HUES48 (cell line): ENCODE data around the gene MYCT1.
A peak's percentile ranks its signal among the peaks of the same experiment; 100 is the strongest.
"Not testable (repeated sequence)": the region's sequence is repeated elsewhere in the genome, so short reads cannot be mapped to it uniquely, and the experiment has no call there.

Source experiments
- H3K27ac ChIP-seq: one replicate; pipeline ENCODE4 v1.7.0; 2013; ENCODE audit warnings: low read depth, low read length, inconsistent platforms
- H3K27me3 ChIP-seq: 2 replicates; pipeline ENCODE4 v1.6.1; 2013; ENCODE audit warnings: mild to moderate bottlenecking, low read length; ENCODE audit not compliant: control insufficient read depth, insufficient read depth
- H3K36me3 ChIP-seq: 2 replicates; pipeline ENCODE4 v1.6.1; 2013; ENCODE audit warnings: low read length; ENCODE audit not compliant: control insufficient read depth, insufficient read depth
- H3K4me1 ChIP-seq: 2 replicates; pipeline ENCODE4 v1.6.1; 2013; ENCODE audit warnings: mild to moderate bottlenecking, low read length; ENCODE audit not compliant: control insufficient read depth, insufficient read depth
- H3K4me3 ChIP-seq: 2 replicates; pipeline ENCODE4 v1.5.1; 2013; ENCODE audit warnings: mild to moderate bottlenecking, low read depth, low read length
- H3K9ac ChIP-seq: 2 replicates; pipeline ENCODE4 v1.6.1; 2013; ENCODE audit warnings: mild to moderate bottlenecking, low read depth, low read length, moderate library complexity
- H3K9me3 ChIP-seq: 2 replicates; pipeline ENCODE4 v1.6.1; 2013; ENCODE audit warnings: low read length; ENCODE audit not compliant: control insufficient read depth, insufficient read depth

MYCT1 gene

DNA sequence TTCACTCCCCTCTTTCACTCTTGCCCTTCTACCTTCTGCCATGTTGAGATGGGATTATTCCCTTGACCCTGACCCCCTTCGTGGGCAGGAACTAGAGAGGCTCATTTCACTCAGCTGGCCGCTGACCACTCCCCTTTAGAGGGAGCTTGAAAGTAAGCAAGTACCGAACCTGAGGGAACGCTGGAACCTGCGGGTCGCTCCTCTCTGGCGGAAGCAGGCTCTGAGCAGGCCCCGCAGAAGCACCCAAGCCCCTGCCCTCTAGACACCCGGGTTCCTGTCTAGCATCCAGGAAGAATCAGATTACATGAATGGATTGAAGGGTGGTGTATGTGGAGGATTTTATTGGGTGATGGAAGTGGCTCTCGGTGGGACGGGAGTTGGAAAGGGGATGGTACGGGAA, 11.9 kb upstream of the MYCT1 start:
- Histone ChIP-seq H3K36me3 (no peaks in the 10 kb centered on the region), H3K4me1 (peaks cover 28% of the 10 kb centered on the region), H3K9me3 (no peaks in the 10 kb centered on the region), H3K4me3 (no peak overlapping the region), H3K9ac (no peak overlapping the region), H3K27ac (no peak overlapping the region), H3K27me3 (no peaks in the 10 kb centered on the region)

DNA sequence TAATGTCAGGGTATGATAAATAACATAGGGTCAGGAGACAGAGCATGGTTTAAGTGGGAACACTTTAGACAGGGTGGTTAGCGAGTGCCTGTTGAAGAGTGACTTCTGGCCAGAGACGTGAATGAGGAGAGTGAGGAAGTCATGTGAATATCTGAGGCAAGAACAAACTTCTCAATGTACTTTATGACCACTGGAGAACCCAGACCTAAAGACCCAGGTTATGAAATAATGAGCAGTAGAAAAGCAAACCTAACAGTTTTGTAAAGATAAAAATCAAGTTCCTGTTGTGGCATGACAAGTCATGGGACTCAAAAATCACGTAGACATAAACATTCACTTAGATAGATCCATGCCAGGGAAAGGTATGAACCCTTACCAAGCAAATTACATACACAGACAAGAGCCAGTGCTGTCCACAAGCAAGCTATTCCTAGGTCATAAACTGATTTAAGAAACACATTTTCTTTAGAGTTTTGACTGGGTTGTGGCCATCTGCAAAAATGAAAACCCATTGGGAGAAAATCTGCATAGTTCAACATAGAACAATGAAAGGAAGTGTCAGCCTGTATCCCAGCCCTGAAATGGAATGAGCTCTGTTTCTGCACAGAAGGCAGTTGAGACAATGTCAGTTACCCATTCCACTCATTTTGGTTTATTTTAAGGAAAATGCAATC, 2.2 kb upstream of the MYCT1 start:
- Histone ChIP-seq H3K4me1 (peaks cover 4% of the 10 kb centered on the region), H3K36me3 (no peaks in the 10 kb centered on the region)

DNA sequence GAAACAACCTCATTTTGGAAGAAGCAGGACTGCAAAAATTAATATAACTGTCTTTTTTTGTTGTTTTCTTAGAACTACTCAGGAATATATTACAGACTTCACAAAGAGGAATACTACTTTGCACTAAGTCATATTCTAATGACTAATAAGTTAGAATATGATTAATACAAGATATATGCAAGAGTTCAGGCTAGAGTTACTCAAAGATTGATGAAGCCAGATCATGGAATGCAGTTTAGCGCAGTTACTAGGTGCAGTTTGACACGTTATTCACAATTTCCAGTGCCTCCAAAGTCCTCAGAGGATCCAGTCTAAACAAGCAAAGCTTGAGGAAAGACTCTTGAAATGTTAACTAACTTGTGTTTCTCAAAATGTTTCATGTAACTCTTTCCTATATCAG, 1.2 kb upstream of the MYCT1 start:
- no peaks in the 10 kb centered on the region for H3K36me3 ChIP-seq
- H3K9ac ChIP-seq = no peak overlapping the region
- no peaks in the 10 kb centered on the region for H3K9me3 ChIP-seq
- H3K4me3 ChIP-seq = no peak overlapping the region
- no peak overlapping the region for H3K27ac ChIP-seq
- peaks cover 14% of the 10 kb centered on the region for H3K4me1 ChIP-seq
- H3K27me3 ChIP-seq = no peaks in the 10 kb centered on the region

More for the DNA sequence above, 2.2 kb upstream of the MYCT1 start:
- H3K4me3 ChIP-seq = no peak overlapping the region
- H3K9ac ChIP-seq = no peak overlapping the region
- H3K9me3 ChIP-seq = no peaks in the 10 kb centered on the region
- no peaks in the 10 kb centered on the region for H3K27me3 ChIP-seq
- no peak overlapping the region for H3K27ac ChIP-seq

- Histone ChIP-seq H3K9ac (no peak overlapping the region), H3K9me3 (no peaks in the 10 kb centered on the region), H3K36me3 (no peaks in the 10 kb centered on the region), H3K4me1 (peaks cover 16% of the 10 kb centered on the region), H3K27ac (no peak overlapping the region), H3K4me3 (no peak overlapping the region), H3K27me3 (no peaks in the 10 kb centered on the region)
Measured at GRCh38 chr6:152698692-152699091, 995 bp downstream of the MYCT1 start.

GRCh38 chr6:152700427-152700826, 2.7 kb downstream of the MYCT1 start:
- Histone ChIP-seq H3K27ac (no peak overlapping the region), H3K4me3 (no peak overlapping the region), H3K27me3 (no peaks in the 10 kb centered on the region), H3K36me3 (no peaks in the 10 kb centered on the region), H3K9ac (no peak overlapping the region), H3K9me3 (no peaks in the 10 kb centered on the region), H3K4me1 (peaks cover 16% of the 10 kb centered on the region)

DNA sequence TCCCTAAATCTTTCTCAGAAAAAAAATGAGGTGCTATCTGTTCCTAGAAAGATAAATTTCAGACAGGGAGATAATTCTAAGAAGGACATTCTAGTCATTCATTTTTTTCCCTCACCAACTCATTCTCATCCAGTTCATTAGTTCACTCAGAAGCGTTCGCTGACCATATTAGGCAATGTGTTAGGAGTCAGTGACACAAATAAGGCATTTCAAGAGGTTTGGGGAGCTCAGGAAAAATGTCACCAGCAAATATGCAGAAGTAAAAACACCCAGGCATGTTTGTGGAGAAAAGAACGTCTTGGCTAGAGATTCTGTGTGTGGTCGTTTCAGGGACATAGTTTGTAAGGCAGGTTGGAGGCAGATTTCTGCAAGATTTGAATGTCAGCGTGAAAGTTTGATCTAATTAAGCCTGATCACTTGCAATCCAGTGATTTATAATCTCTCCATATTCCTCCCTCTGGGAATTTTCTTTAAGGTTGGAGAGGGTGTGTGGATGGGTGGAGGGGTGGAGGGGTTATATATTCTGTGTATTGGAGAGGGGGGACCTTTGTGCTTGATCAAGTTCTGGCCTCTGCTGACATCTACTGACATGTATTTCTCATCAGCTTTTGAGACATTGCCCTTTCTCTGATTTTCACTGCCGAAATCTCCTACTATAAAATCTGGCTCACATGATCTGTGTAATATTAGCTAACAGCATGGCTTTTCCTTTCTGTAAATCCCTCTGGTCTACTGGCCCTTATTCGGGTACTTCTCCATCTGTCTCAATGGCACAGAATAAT, 3.6 kb downstream of the MYCT1 start:
- peak overlapping the region; percentile 8; the same call in 1 of the 2 replicates for H3K9ac ChIP-seq

GRCh38 chr6:152701863-152702401, 4.2 kb downstream of the MYCT1 start:
- Histone ChIP-seq H3K27ac (no peak overlapping the region), H3K36me3 (no peaks in the 10 kb centered on the region), H3K9me3 (no peaks in the 10 kb centered on the region), H3K27me3 (no peaks in the 10 kb centered on the region), H3K4me3 (no peak overlapping the region), H3K4me1 (peaks cover 16% of the 10 kb centered on the region), H3K9ac (no peak overlapping the region)

More for the DNA sequence above, 3.6 kb downstream of the MYCT1 start:
- H3K27me3 ChIP-seq = no peaks in the 10 kb centered on the region
- H3K27ac ChIP-seq = no peak overlapping the region
- H3K36me3 ChIP-seq = no peaks in the 10 kb centered on the region
- no peak overlapping the region for H3K4me3 ChIP-seq
- peaks cover 16% of the 10 kb centered on the region for H3K4me1 ChIP-seq
- H3K9me3 ChIP-seq = no peaks in the 10 kb centered on the region

GRCh38 chr6:152703750-152704149, 6.1 kb downstream of the MYCT1 start:
- not testable (repeated sequence) for H3K9me3 ChIP-seq, H3K27me3 ChIP-seq, H3K36me3 ChIP-seq, H3K9ac ChIP-seq, H3K4me3 ChIP-seq, H3K27ac ChIP-seq
- H3K4me1 ChIP-seq = peaks cover 16% of the 10 kb centered on the region

DNA sequence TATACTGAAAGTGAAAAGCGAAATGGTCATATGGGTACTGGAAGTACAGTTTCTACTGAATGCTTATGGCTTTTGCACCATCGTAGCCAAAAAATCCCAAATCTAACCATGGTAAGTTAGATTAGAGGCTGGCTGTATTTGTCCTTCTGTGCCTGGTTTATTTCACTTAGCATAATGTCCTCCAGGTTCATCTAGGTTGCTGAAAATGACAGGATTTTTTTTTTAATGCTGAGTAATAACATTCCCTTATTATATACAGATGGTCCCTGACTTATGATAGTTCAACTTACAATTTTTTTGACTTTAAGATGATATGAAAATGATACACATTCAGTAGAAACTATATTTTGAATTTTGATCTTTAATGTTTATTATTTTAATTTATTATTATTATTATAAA, 7.6 kb downstream of the MYCT1 start:
- H3K4me1 ChIP-seq = peaks cover 14% of the 10 kb centered on the region
- no peak overlapping the region for H3K9ac ChIP-seq
- H3K27ac ChIP-seq = no peak overlapping the region
- H3K9me3 ChIP-seq = peaks cover 7% of the 10 kb centered on the region; the same call in 1 of the 2 replicates
- no peak overlapping the region for H3K4me3 ChIP-seq
- H3K27me3 ChIP-seq = no peaks in the 10 kb centered on the region
- no peaks in the 10 kb centered on the region for H3K36me3 ChIP-seq

- Histone ChIP-seq H3K27ac (no peak overlapping the region), H3K36me3 (no peaks in the 10 kb centered on the region), H3K9me3 (no peaks in the 10 kb centered on the region), H3K27me3 (no peaks in the 10 kb centered on the region), H3K4me1 (peaks cover 5% of the 10 kb centered on the region; the same call in 1 of the 2 replicates), H3K4me3 (no peak overlapping the region), H3K9ac (no peak overlapping the region)
Measured at GRCh38 chr6:152716322-152716721, 18.6 kb downstream of the MYCT1 start.

DNA sequence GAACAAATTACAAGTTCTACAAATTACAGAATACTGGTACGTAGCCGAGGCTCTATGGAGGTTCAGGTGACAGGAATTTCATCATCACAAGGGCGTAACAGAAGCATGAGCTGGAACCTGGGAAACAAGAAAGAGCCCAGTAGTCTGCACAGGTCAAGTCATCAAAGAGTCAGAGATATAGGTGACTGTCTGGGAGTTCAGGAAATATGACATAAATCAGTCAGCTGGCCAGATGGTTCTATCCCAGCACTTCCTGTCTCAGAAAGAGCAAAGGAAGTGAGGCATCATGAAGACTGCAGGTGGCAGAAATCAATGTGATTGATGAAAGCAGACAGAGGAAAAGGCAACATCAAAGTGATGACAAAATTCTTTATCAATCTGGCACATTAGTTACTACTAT, 23.3 kb downstream of the MYCT1 start:
- Histone ChIP-seq H3K27ac (no peak overlapping the region), H3K4me3 (no peak overlapping the region), H3K27me3 (no peaks in the 10 kb centered on the region), H3K36me3 (no peaks in the 10 kb centered on the region), H3K9me3 (no peaks in the 10 kb centered on the region), H3K9ac (no peak overlapping the region), H3K4me1 (peaks cover 5% of the 10 kb centered on the region; the same call in 1 of the 2 replicates)
